ENCODE data around the gene KDM3A.

DNA sequence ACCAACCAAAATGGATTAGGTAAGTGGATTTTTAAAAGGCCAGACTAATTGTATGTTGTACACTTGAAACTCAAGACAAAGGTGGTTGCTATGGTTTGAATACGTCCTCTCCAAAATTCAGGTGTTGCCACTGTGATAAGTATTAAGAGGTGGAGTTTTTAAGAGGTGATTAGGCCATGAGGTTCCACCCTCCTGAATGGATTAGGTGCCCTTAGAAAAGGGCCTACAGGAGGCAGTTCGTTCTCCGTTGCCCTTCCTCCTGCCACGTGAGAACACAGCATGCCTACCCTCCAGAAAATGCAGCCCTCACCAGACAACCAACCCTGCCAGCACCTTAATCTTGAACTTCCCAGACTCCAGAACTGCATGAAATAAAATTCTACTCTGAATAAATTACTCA is 70.9 kb downstream of the KDM3A start:
- TF ChIP-seq EZH2 (IDR thresholded peaks at IDR 0.05) (no peak), POLR2AphosphoS5 (IDR thresholded peaks at IDR 0.05; ENCODE audit: borderline replicate concordance, low read depth, low read length) (no peak), FOXP2 (optimal IDR thresholded peaks at IDR 0.05; ENCODE audit: control extremely low read depth, extremely low read length, insufficient read depth) (no peak)
